Endothelial cell (in vitro differentiated cells): ENCODE results near the gene CENPC. TPM values are rescaled to one million over a fixed set of nuclear protein-coding genes. Genes with fewer than 3 reads are reported as not detected.

Source experiments
- DNase-seq: peaks from one replicate; pipeline ENCODE4 v3.0.0; 2021; ENCODE audit warnings: low spot score
- H3K27ac Mint-ChIP-seq: one replicate; pipeline ENCODE4 v1.8.0; 2021; ENCODE audit warnings: mixed read lengths, inconsistent platforms; ENCODE audit not compliant: unreplicated experiment
- H3K27me3 Mint-ChIP-seq: one replicate; pipeline ENCODE4 v1.8.0; 2021; ENCODE audit warnings: mild to moderate bottlenecking, moderate library complexity, mixed read lengths, inconsistent platforms; ENCODE audit not compliant: unreplicated experiment
- H3K36me3 Mint-ChIP-seq: one replicate; pipeline ENCODE4 v1.8.0; 2021; ENCODE audit warnings: mild to moderate bottlenecking, low read depth, mixed read lengths, inconsistent platforms; ENCODE audit not compliant: unreplicated experiment
- H3K4me1 Mint-ChIP-seq: one replicate; pipeline ENCODE4 v1.8.0; 2021; ENCODE audit warnings: mild to moderate bottlenecking, mixed read lengths, inconsistent platforms; ENCODE audit not compliant: unreplicated experiment
- H3K4me3 Mint-ChIP-seq: one replicate; pipeline ENCODE4 v1.8.0; 2021; ENCODE audit warnings: mild to moderate bottlenecking, mixed read lengths, inconsistent platforms; ENCODE audit not compliant: unreplicated experiment
- H3K9me3 Mint-ChIP-seq: one replicate; pipeline ENCODE4 v1.8.0; 2021; ENCODE audit warnings: mixed read lengths, inconsistent platforms; ENCODE audit not compliant: unreplicated experiment
- CTCF ChIP-seq: fragments of 200-600 bp; sonication (generic); IDR thresholded peaks from one replicate; pipeline ENCODE4 v1.5.0; 2021; ENCODE audit warnings: antibody characterized with exemption; ENCODE audit not compliant: unreplicated experiment
- long read RNA-seq: library from polyadenylated mRNA; unstranded; transcript quantifications from one replicate; pipeline ENCODE4 v2.0.0, GENCODE V29; 2020; ENCODE audit not compliant: unreplicated experiment
- total RNA-seq: library from RNA; stranded (reverse); fragmentation: NEBNext Ultra II Directional; extraction: Animal tissue kit (Norgen Biotek cat#: 25700); gene quantifications from one replicate; pipeline ENCODE4 v1.2.1, GENCODE V29; 2021; ENCODE audit not compliant: unreplicated experiment

The CENPC gene
- 25.7 TPM for total RNA-seq
- long read RNA-seq, partial matches to known transcripts, result 9 of 11 reads
- long read RNA-seq, other reads (novel, unspliced or antisense), result 2 of 11 reads

- TF ChIP-seq CTCF, result no peak
- peaks cover 7% of the 10 kb centered on the region for H3K27me3 Mint-ChIP-seq
- H3K36me3 Mint-ChIP-seq, result peaks cover 9% of the 10 kb centered on the region
- H3K4me1 Mint-ChIP-seq, result peaks cover 20% of the 10 kb centered on the region
- no peaks in the 10 kb centered on the region for H3K9me3 Mint-ChIP-seq
- DNase-seq, result peak; percentile 94
- H3K27ac Mint-ChIP-seq, result peak within 1 kb of the TSS; percentile 98
- H3K4me3 Mint-ChIP-seq, result peak within 1 kb of the TSS; percentile 98
Measured at GRCh38 chr4:67545199-67546003, at the start of gene CENPC. TSS of gene CENPC (minus strand) at chr4:67545503. CDS start at chr4:67545355, 148 bp downstream.

- Mint-ChIP-seq H3K27ac (no peak overlapping the region), H3K36me3 (peaks cover 10% of the 10 kb centered on the region), H3K9me3 (no peaks in the 10 kb centered on the region), H3K27me3 (peaks cover 3% of the 10 kb centered on the region), H3K4me1 (no peaks in the 10 kb centered on the region), H3K4me3 (no peak overlapping the region)
- no peak for TF ChIP-seq CTCF
- DNase-seq, result no peak
Measured at GRCh38 chr4:67593741-67594175, 48.5 kb upstream of the CENPC start.

- H3K27me3 Mint-ChIP-seq, result peaks cover 3% of the 10 kb centered on the region
- no peak for DNase-seq
- TF ChIP-seq CTCF, result no peak
- H3K4me3 Mint-ChIP-seq, result no peak overlapping the region
- H3K9me3 Mint-ChIP-seq, result no peaks in the 10 kb centered on the region
- H3K4me1 Mint-ChIP-seq, result no peaks in the 10 kb centered on the region
- H3K36me3 Mint-ChIP-seq, result no peaks in the 10 kb centered on the region
- no peak overlapping the region for H3K27ac Mint-ChIP-seq
Measured at GRCh38 chr4:67587156-67587555, 41.9 kb upstream of the CENPC start.

- DNase-seq, result no peak
- Mint-ChIP-seq H3K4me3 (no peak overlapping the region), H3K27me3 (peaks cover 1% of the 10 kb centered on the region)
Measured at GRCh38 chr4:67584496-67584895, 39.2 kb upstream of the CENPC start.

More at GRCh38 chr4:67584496-67584895, 39.2 kb upstream of the CENPC start:
- TF ChIP-seq CTCF, result no peak
- Mint-ChIP-seq H3K27ac (no peak overlapping the region), H3K36me3 (no peaks in the 10 kb centered on the region), H3K4me1 (no peaks in the 10 kb centered on the region), H3K9me3 (no peaks in the 10 kb centered on the region)
